Measurements from ENCODE around the gene PALMD. TPM values are rescaled to one million over a fixed set of nuclear protein-coding genes. Genes with fewer than 3 reads are reported as not detected.

PALMD gene
- total RNA-seq, 1 donor from 2014 or later, result 34.4 TPM

DNA sequence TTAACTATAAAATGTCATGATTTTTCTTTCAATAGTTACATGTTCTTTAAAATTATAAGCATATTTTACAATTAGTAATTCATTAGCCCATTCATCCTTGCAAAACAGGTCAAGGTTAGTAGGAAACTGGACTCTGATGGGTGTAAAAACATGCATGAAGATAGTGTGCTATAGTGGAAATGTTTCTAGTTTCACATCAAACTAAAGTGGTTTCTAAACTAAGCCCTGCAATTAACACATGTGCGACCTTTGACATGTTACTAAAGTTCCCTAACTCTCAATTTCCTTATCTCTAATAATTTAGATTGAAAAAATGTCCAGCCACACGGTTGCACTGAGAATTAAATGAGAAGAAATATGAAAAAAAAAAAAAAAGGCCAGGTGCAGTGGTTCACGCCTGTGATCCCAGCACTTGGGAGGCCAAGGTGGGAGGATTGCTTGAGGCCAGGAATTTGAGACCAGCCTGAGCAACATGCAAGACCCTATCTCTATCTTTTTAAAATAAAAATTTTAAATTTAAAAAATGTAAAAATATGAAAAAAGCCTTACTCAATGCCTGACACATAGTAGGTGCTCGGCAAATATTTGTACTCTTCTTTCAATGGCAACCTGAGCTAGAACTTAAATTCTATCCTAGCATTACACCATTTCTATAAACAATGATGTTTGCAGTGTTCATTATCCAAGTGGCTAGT, 44.1 kb upstream of the PALMD start:
- TF ChIP-seq, protein P1, sequence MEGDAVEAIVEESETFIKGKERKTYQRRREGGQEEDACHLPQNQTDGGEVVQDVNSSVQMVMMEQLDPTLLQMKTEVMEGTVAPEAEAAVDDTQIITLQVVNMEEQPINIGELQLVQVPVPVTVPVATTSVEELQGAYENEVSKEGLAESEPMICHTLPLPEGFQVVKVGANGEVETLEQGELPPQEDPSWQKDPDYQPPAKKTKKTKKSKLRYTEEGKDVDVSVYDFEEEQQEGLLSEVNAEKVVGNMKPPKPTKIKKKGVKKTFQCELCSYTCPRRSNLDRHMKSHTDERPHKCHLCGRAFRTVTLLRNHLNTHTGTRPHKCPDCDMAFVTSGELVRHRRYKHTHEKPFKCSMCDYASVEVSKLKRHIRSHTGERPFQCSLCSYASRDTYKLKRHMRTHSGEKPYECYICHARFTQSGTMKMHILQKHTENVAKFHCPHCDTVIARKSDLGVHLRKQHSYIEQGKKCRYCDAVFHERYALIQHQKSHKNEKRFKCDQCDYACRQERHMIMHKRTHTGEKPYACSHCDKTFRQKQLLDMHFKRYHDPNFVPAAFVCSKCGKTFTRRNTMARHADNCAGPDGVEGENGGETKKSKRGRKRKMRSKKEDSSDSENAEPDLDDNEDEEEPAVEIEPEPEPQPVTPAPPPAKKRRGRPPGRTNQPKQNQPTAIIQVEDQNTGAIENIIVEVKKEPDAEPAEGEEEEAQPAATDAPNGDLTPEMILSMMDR (IDR thresholded peaks at IDR 0.05), result no peak
- no peaks in the 10 kb centered on the region for H3K9me3 ChIP-seq
- intact Hi-C loops (cut with DNase I), result no loop called here
- no peaks in the 10 kb centered on the region for H3K27me3 ChIP-seq
- H3K4me1 ChIP-seq, result no peaks in the 10 kb centered on the region
- no peak overlapping the region for H3K27ac ChIP-seq
- no peaks in the 10 kb centered on the region for H3K36me3 ChIP-seq
- no peak for DNase-seq (ENCODE audit: low spot score in 2 of 2)
- H3K4me3 ChIP-seq, result no peak overlapping the region

DNA sequence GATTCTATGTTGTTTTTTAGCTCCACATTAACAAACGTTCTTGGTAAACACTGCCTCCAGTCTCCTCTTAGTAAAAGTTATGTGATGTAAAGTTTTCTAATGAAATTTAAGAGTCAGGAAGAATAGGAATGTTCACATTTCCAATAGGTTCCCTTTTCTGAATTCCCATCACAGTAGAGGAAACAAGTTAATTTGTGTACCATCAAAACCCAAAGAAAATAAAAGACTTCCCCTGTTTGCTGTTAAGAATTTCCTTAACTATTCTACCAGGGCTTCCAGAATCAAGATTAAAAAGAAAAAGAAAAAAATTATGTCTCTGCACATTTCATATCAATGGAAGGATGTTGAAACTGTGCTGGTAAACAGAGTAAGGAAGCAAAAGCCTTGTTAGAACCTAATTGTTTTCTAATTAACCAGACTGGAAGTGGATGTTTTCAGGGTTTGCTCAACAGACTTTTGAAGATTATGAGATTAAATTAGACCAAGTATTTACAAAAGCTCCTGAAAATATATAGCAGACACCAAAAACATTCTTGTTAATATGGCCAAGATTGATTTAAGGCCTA, 43.4 kb upstream of the PALMD start:
- intact Hi-C loops (cut with DNase I), result no loop called here
- H3K27ac ChIP-seq, result no peak overlapping the region
- TF ChIP-seq, protein P1 (IDR thresholded peaks at IDR 0.05), result no peak

DNA sequence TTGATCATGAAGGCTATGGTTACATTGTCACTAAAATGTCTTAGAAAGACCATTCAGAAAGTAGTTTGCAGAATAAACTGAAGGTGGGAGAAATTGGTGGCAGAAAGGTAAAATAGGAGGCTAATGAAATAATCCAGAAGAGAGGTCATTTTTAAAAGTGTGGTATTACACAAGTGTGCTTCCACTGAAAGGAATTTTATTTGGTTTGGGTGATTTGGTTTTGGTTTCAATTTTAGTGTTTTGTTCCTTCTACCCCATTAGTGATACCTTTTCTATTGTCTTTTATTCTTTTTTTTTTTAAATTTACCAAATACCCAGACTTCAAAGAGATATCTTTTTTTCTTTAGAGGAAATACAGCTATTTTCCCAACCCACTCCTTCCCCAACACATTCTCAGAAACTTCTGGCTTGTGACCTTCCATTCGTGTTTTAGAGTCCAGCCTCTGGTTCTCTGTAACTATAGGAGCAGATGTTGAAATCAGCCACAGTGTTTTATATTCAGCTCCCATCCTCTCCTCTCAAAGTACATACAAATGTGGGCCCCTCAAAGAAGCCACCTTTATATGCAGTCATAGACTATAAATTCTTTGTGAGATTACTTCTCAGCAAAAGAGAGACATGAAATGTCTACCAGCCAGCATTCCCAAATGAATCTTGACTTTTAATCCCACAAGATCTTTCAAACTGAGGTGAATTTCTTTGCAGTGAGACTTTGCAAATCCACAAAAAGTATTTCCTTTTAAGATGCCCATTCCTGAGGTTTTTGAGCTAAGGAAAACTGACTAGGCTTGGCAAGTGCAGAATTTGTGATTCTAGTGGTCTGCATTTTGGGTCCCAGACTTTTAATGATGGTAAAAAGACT, 42.0 kb upstream of the PALMD start:
- no peak overlapping the region for H3K27ac ChIP-seq
- no peak for DNase-seq (ENCODE audit: low spot score in 2 of 2)
- H3K9me3 ChIP-seq, result no peaks in the 10 kb centered on the region
- TF ChIP-seq, protein P1 (IDR thresholded peaks at IDR 0.05), result no peak
- no peaks in the 10 kb centered on the region for H3K4me1 ChIP-seq
- no peak overlapping the region for H3K4me3 ChIP-seq
- intact Hi-C loops (cut with DNase I), result no loop called here
- no peaks in the 10 kb centered on the region for H3K27me3 ChIP-seq
- no peaks in the 10 kb centered on the region for H3K36me3 ChIP-seq

More for the DNA sequence above, 43.4 kb upstream of the PALMD start:
- Histone ChIP-seq H3K9me3 (no peaks in the 10 kb centered on the region), H3K4me1 (no peaks in the 10 kb centered on the region), H3K36me3 (no peaks in the 10 kb centered on the region), H3K27me3 (no peaks in the 10 kb centered on the region), H3K4me3 (no peak overlapping the region)
- DNase-seq (ENCODE audit: low spot score in 2 of 2), result no peak

DNA sequence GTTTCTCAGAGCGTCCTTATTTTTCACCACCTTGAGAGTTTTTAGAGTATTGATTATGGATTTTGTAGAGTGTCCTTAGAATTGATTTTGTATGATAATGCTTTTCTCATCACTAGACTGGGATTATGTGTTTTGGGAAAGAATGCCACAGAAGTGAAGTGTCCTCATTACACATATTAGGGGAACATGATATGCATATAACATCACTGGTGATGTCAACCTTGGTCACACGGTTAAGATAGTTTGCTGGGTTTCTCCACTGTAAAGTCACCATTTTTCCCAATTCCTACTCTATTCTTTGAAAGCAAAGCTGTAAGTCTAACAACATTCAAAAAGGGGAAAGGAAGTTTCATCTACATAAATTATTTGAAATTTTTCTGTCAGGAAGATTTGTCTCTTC, 39.6 kb upstream of the PALMD start:
- no peak overlapping the region for H3K4me3 ChIP-seq
- intact Hi-C loops (cut with DNase I), result no loop called here
- H3K27ac ChIP-seq, result no peak overlapping the region
- no peaks in the 10 kb centered on the region for H3K4me1 ChIP-seq
- no peaks in the 10 kb centered on the region for H3K9me3 ChIP-seq
- no peak for DNase-seq (ENCODE audit: low spot score in 2 of 2)
- TF ChIP-seq, protein P1 (IDR thresholded peaks at IDR 0.05), result no peak
- H3K27me3 ChIP-seq, result no peaks in the 10 kb centered on the region
- H3K36me3 ChIP-seq, result no peaks in the 10 kb centered on the region

DNA sequence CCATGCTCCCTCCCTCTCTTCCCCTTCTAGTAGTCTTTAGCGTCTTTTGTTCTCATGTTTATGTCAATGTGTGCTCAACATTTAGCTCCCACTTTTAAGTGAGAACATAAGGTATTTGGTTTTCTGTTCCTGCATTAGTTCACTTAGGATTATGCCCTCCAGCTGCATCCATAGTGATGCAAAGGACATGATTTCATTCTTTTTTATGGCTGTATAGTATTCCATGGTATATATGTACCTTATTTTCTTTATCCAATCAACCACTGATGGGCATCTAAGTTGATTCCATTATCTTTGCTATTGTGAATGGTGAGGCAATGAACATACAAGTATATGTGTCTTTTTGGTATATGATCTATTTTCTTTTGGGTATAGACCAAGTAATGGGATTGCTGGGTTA, 38.3 kb upstream of the PALMD start:
- H3K36me3 ChIP-seq, result no peaks in the 10 kb centered on the region
- H3K4me3 ChIP-seq, result no peak overlapping the region
- DNase-seq (ENCODE audit: low spot score in 2 of 2), result no peak
- H3K9me3 ChIP-seq, result no peaks in the 10 kb centered on the region
- intact Hi-C loops (cut with DNase I), result no loop called here
- TF ChIP-seq, protein P1 (IDR thresholded peaks at IDR 0.05), result no peak
- no peaks in the 10 kb centered on the region for H3K27me3 ChIP-seq
- H3K4me1 ChIP-seq, result no peaks in the 10 kb centered on the region
- H3K27ac ChIP-seq, result no peak overlapping the region
